DOHH2 (cell line): Measurements from ENCODE around the gene BBS7.

ENCODE experiments used
- H3F3A ChIP-seq: fragments of 200-600 bp; sonication (generic), shearing (Covaris generic); 2 replicates; pipeline ENCODE4 v1.6.0; 2016; ENCODE audit warnings: antibody characterized with exemption, mild to moderate bottlenecking; ENCODE audit not compliant: control insufficient read depth, insufficient read depth
- H3K27ac ChIP-seq: fragments of 200-600 bp; sonication (generic); 2 replicates; pipeline ENCODE4 v1.5.1; 2014; ENCODE audit warnings: low read depth, mild to moderate bottlenecking, low read length, moderate library complexity
- H3K27me3 ChIP-seq: fragments of 200-600 bp; sonication (generic); 2 replicates; pipeline ENCODE4 v1.6.1; 2014; ENCODE audit warnings: mild to moderate bottlenecking, low read length, mixed read lengths; ENCODE audit not compliant: control insufficient read depth
- H3K36me3 ChIP-seq: fragments of 200-600 bp; sonication (generic); 2 replicates; pipeline ENCODE4 v1.6.1; 2014; ENCODE audit warnings: mild to moderate bottlenecking, low read length, moderate library complexity, mixed read lengths; ENCODE audit not compliant: control insufficient read depth
- H3K4me1 ChIP-seq: fragments of 200-600 bp; sonication (generic); 2 replicates; pipeline ENCODE4 v1.6.1; 2014; ENCODE audit warnings: mild to moderate bottlenecking, low read length, mixed read lengths; ENCODE audit not compliant: control insufficient read depth
- H3K4me2 ChIP-seq: fragments of 200-600 bp; sonication (generic); 2 replicates; pipeline ENCODE4 v1.6.0; 2014; ENCODE audit warnings: mild to moderate bottlenecking, low read length, moderate library complexity
- H3K4me3 ChIP-seq: fragments of 200-600 bp; sonication (generic); 2 replicates; pipeline ENCODE4 v1.5.1; 2014; ENCODE audit warnings: mild to moderate bottlenecking, low read length, mixed read lengths
- H3K79me2 ChIP-seq: fragments of 200-600 bp; sonication (generic); 2 replicates; pipeline ENCODE4 v1.6.1; 2014; ENCODE audit warnings: mild to moderate bottlenecking, low read length, mixed read lengths; ENCODE audit not compliant: control insufficient read depth
- H3K9me2 ChIP-seq: fragments of 200-600 bp; sonication (generic); replicated peaks from 2 replicates; pipeline ENCODE4 v1.6.1; 2014; ENCODE audit warnings: mild to moderate bottlenecking, low read length, mixed read lengths; ENCODE audit not compliant: control insufficient read depth
- H3K9me3 ChIP-seq: fragments of 200-600 bp; sonication (generic); 2 replicates; pipeline ENCODE4 v1.6.1; 2014; ENCODE audit warnings: antibody characterized with exemption, low read length, mixed read lengths; ENCODE audit not compliant: control insufficient read depth, insufficient read depth
- H4K20me1 ChIP-seq: fragments of 200-600 bp; sonication (generic); 2 replicates; pipeline ENCODE4 v1.6.0; 2014; ENCODE audit warnings: low read depth, mild to moderate bottlenecking, antibody characterized with exemption, low read length, moderate library complexity; ENCODE audit not compliant: control insufficient read depth, insufficient read depth
- EZH2phosphoT487 ChIP-seq: fragments of 200-600 bp; sonication (generic); IDR thresholded peaks from 2 replicates; pipeline ENCODE4 v1.6.1; 2017; ENCODE audit warnings: borderline replicate concordance, mild to moderate bottlenecking, antibody characterized with exemption, low read length, moderate library complexity, mixed read lengths
- TF ChIP-seq, protein P1 (sequence below): fragments of 200-600 bp; sonication (generic); IDR thresholded peaks from one replicate; pipeline ENCODE4 v1.5.1; 2014; ENCODE audit warnings: antibody characterized with exemption, mild to moderate bottlenecking, low read depth, low read length; ENCODE audit not compliant: poor library complexity, severe bottlenecking

The BBS7 gene

DNA sequence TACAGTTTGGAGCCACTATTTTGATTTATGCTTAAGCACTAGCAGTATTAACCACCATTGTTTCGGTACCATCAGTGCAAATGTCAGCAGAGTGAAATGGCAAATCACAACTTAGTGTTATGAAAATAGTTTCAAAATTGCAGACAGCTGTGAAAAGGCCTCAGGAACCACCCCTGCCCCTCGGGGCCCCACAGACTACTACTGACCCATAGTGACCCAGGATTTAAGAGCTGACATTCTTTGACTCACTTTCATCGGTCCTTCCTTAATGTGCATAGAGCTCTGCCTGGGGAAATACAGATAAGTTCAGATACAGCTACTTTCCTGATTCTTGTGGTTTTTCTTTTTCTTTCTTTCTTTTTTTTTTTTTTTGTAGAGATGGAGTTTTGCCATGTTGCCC is 3.3 kb upstream of the BBS7 start:
- Histone ChIP-seq H3K4me3 (no peak overlapping the region), H3K4me2 (no peak overlapping the region), H3K4me1 (peaks cover 16% of the 10 kb centered on the region), H3K36me3 (no peaks in the 10 kb centered on the region), H3K9me3 (no peaks in the 10 kb centered on the region), H3K27ac (no peak overlapping the region), H3K9me2 (no peaks in the 10 kb centered on the region), H4K20me1 (no peaks in the 10 kb centered on the region), H3F3A (no peaks in the 10 kb centered on the region), H3K27me3 (0 out of 2 replicates have a peak, but pooled peaks cover 3% of the 10 kb centered on the region), H3K79me2 (peaks cover 16% of the 10 kb centered on the region)
- TF ChIP-seq EZH2phosphoT487, result no peak
- TF ChIP-seq, protein P1, sequence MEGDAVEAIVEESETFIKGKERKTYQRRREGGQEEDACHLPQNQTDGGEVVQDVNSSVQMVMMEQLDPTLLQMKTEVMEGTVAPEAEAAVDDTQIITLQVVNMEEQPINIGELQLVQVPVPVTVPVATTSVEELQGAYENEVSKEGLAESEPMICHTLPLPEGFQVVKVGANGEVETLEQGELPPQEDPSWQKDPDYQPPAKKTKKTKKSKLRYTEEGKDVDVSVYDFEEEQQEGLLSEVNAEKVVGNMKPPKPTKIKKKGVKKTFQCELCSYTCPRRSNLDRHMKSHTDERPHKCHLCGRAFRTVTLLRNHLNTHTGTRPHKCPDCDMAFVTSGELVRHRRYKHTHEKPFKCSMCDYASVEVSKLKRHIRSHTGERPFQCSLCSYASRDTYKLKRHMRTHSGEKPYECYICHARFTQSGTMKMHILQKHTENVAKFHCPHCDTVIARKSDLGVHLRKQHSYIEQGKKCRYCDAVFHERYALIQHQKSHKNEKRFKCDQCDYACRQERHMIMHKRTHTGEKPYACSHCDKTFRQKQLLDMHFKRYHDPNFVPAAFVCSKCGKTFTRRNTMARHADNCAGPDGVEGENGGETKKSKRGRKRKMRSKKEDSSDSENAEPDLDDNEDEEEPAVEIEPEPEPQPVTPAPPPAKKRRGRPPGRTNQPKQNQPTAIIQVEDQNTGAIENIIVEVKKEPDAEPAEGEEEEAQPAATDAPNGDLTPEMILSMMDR, result no peak

- TF ChIP-seq, protein P1, result no peak
- no peak for TF ChIP-seq EZH2phosphoT487
Observed at GRCh38 chr4:121863799-121864198, 6.5 kb downstream of the BBS7 start.

GRCh38 chr4:121861426-121861825 is 8.8 kb downstream of the BBS7 start:
- Histone ChIP-seq H3K4me3 (no peak overlapping the region), H3K79me2 (no peaks in the 10 kb centered on the region), H3K36me3 (peaks cover 36% of the 10 kb centered on the region), H3K4me2 (no peak overlapping the region), H3F3A (no peaks in the 10 kb centered on the region), H3K27ac (no peak overlapping the region), H4K20me1 (no peaks in the 10 kb centered on the region), H3K9me3 (no peaks in the 10 kb centered on the region), H3K9me2 (no peaks in the 10 kb centered on the region), H3K4me1 (no peaks in the 10 kb centered on the region), H3K27me3 (no peaks in the 10 kb centered on the region)
- no peak for TF ChIP-seq EZH2phosphoT487
- TF ChIP-seq, protein P1, result no peak

More at GRCh38 chr4:121863799-121864198, 6.5 kb downstream of the BBS7 start:
- Histone ChIP-seq H3K79me2 (peaks cover 2% of the 10 kb centered on the region), H3K9me3 (no peaks in the 10 kb centered on the region), H3K4me3 (no peak overlapping the region), H3K4me1 (peaks cover 2% of the 10 kb centered on the region), H3F3A (no peaks in the 10 kb centered on the region), H3K36me3 (peaks cover 43% of the 10 kb centered on the region), H3K4me2 (no peak overlapping the region), H3K27ac (no peak overlapping the region), H3K27me3 (no peaks in the 10 kb centered on the region), H3K9me2 (no peaks in the 10 kb centered on the region), H4K20me1 (no peaks in the 10 kb centered on the region)

GRCh38 chr4:121860121-121860520 is 10.2 kb downstream of the BBS7 start:
- H3K27me3 ChIP-seq, result no peaks in the 10 kb centered on the region

More at GRCh38 chr4:121860121-121860520, 10.2 kb downstream of the BBS7 start:
- no peak overlapping the region for H3K27ac ChIP-seq
- no peaks in the 10 kb centered on the region for H3F3A ChIP-seq
- no peaks in the 10 kb centered on the region for H3K9me3 ChIP-seq
- no peaks in the 10 kb centered on the region for H3K4me1 ChIP-seq
- TF ChIP-seq, protein P1, result no peak
- no peak for TF ChIP-seq EZH2phosphoT487
- H4K20me1 ChIP-seq, result no peaks in the 10 kb centered on the region
- H3K4me2 ChIP-seq, result no peak overlapping the region
- H3K9me2 ChIP-seq, result no peaks in the 10 kb centered on the region
- peaks cover 29% of the 10 kb centered on the region for H3K36me3 ChIP-seq
- no peak overlapping the region for H3K4me3 ChIP-seq
- no peaks in the 10 kb centered on the region for H3K79me2 ChIP-seq
